GM18502 (cell line): ENCODE data around the gene TP73.

ENCODE experiments used
- ATAC-seq: cut with Tn5 transposase; IDR thresholded peaks from one replicate; pipeline ENCODE4 v1.9.1; 2021; ENCODE audit warnings: mild to moderate bottlenecking; ENCODE audit not compliant: unreplicated experiment, poor library complexity

Gene TP73

DNA sequence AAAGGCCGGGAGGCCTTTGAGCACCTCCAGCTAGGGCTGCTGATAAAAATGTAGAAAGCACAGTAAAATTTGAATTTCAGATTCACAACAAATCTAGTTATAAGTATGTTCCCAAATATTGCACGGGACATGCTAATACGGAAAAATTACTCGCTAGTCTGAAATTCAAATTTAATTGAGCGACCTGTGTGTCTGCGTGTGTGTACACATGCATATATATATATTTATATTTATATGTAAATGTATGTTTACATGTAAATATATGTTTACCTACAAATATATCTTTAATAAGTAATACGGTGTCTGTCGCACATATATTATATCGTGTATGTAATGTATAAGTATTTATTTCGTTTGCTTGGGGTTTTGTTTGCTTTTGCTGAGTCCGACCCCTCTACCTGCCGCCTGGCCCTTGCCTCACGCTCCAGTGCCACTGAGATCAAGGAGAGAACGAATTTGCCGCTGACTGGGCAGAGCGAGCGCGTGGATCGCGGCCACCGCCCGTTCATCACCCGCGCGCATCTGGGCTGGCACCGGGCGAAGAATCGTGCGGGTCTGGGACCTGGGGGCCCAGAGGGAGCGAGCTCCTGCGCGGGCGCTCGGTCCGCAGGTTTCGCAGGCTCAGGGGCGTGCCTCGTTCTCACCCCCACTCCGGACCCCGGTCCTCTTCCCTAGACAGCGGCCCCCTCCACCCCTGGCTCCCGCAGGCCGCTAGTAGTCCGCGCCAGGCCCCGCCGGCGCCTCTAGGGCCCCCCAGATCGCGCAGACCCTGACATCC lies 1.9 kb upstream of the TP73 start:
- ATAC-seq = no peak

DNA sequence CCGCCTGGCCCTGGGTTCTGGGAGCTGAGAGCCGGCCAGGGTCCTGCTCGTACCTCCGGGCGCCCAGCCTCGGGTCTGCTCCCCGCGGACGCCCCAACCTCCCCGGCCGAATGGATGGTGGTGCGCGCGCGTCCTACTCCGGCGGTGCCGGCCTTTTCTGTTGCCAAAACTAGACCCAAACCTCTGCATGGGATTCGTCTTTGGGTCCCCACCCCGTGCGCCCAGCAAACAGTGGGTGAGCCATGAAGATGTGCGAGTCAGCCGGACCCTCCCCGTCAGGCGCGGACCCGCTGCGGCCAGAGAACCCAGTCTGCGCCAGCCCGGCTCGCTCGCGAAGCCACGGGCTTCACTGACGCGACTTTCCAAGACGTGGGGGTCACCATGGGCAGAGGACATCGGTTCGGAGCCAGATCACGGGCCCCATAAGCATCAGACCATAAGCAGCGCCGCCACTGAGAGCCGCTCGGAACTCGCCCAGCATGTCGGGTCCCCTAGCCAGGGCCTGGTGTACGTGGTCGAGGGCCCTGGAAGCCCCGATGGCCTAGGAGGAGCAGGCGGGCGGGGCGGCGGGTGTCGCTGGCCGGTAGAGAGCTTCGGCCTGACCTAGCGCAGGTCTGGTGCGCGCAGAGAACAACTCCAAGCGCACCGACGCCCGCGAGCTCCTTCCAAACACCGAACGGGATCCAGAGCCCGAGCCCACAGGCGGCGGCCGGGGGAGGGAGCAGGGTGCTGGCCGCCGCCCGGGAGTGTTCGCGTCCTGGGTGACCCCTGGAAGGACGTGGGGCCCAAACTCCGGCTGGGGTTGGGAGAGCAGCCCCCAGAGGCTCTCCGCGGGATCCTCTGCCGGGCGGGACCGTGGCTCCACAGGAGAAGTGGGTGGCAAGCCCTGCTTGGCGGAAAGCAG lies 1.0 kb upstream of the TP73 start:
- ATAC-seq = no peak

DNA sequence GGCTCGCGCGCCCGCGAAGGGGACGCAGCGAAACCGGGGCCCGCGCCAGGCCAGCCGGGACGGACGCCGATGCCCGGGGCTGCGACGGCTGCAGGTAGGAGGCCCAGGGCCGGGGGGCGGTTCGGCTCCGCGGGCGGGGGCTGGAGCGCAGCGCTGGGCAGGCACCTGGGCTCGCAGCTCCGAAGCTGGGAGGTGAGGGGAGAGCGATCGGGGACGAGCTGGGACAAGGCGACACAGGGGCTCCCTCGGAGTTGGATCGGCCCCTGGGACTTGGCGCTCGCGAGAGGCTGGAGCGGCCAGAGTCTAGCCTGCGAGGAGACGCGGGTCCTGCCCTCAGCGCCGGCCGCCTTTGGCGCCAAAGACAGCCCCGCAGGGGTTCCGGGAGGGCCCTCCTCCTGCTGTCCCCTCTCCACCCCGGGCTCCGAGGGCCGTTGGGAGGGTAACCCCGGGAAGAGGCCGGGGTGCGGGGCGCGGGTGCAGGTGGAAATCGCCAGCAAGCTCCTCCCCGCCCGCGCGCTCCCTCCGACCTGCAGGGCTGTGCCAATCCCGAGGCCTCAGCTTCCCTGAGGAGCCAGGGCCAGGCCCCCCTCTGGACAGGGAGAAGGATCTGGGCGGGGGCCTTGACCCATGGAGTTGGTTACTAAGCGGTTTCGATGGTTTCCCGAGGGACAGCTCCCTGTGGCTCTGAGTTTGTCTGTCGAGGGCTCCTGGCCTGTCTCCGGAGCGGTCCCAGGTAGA lies 401 bp downstream of the TP73 start:
- ATAC-seq = no peak

DNA sequence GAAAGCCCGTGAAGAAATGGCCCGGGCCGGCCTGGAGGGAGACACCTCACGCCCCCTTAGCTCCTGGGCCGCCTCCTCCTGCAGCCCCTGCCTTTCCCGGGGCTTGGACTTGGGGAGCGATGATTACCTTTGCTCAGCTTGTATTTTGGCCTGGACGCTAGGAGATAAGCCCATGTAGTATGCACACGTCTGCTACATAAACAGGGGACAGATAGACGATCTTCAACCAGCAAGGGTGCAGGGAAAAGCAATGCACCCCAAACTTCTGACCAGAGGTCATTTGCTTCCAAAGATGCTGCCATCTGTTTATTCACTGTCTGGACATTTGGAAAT lies 936 bp downstream of the TP73 start:
- ATAC-seq = no peak

DNA sequence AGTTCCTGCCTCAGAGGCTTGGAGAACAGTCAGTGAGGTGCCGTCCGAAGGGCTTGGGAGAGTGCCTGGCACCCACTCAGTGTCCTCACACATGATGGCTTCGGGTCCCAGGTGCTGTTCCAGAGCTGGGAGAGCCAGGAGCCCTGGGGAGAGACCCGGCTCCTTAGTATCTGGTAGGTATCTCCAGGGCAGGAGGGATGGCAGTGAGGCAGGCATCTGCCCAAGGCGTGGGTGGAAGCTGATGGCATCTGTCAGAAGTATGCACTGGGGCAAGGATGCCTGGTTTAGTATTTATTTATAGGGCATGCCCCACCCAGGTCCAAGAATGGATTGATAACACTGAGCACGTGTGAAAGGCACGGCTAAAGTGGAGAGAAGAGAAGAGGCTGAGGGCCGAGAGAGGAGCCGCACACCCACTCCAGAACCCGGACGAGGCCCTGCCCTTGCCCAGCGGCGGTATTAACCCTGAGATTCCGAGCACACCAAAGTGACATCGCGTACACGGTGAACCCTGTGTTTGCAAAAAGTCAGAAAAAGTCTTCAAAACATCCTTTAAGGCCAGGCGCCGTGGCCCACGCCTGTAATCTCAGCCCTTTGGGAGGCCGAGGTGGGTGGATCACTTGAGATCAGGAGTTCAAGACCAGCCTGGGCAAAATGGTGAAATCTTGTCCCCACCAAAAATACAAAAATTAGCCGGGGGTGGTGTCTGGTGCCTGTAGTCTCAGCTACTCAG lies 2.4 kb downstream of the TP73 start:
- no peak for ATAC-seq

DNA sequence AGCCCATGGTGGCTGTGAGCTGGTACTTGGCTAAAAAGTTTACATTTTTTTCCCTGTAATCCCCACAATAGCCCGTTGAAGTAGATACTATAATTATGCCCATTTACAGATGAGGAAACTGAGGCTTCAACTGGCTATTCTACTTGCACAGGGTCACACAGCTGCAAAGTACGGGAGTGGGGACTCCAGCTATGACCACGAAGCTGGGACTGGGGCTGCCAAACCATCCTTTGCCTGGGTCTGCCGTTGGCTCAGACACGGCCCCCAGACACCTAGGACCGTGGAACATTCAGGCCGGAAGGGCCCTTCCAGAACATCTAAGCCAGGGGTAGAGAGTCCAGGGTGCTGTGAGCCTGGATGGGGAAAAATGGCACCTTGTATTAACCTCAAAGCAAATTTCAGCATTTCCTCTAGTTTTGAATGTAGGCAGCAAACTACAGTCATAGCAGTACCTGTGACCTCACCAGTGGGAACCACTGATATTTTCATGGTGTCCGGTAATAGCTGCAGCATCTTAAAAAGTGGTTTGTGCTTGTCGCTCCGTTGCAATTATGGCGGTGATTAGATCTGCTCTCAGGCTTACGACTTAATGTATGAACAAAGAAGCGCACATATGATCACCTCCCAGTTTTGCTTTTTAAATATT lies 4.3 kb downstream of the TP73 start:
- ATAC-seq = peak; percentile 70

DNA sequence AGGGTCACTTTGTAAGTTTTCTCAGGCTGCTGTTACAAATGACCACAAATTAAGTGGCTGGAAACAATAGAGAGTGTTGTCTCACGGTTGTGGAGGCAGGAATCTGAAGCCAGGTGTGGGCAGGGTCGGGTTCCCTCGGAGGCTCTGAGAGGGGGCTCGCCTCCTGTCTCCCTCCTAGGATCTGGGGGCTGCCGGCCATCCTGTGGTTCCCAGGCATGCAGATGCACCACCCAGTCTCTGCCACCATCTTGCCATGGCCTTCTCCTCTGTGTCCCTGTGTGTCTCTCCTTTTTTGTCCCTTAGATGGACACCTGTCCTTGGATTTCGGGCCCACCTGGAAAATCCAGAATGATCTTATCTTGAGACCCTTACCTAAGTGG lies 4.8 kb downstream of the TP73 start:
- ATAC-seq = peak; percentile 16

DNA sequence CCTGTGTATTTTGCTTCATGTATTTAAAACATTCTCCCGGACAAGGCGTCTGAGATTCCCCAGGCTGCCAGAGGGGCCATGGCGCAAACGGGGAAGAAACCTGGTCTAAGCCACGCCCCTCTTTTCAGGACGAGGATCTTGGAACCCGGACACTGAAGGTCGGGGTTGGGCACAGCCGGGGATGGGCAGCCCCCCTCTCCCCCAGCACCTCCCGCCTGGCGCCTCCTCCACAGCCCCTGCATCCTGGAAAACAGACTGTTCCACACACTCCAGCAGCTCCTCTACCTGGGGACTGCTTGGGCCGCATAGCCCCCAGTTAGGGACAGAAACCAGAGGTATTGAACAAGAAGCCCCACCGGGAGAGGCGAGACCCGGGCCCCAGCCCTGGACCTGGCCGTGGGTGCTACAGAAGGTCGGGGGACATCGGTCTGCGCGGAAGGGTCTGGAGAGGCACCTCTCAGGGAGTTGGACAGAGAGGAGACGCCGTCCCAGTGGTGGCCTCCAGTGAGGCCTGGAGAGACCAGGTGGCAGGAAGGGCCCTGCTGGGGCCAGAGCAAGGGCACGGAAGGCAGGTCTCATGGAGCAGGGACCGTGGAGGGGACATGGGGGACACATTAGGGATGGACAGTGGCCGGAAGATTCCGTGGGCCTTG lies 5.4 kb downstream of the TP73 start:
- no peak for ATAC-seq

DNA sequence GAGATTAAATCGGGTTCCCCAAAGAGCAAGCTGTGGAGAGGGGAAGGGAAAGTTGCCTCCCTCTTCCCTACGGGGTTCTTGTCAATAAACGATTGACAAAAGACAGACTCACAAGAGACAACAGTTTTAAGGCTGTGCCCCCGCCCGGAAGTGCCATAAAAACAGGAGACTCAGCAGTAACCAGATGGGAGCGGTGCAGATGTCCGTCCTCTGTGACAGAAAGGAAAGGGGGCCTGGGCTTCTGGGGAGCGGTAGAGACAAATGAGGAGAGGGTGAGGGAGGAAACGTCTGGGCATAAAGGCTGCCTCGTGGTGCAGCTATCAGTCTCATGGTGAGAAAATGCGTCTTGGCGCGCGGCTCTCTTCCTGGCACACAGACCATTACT lies 5.9 kb downstream of the TP73 start:
- ATAC-seq = no peak

DNA sequence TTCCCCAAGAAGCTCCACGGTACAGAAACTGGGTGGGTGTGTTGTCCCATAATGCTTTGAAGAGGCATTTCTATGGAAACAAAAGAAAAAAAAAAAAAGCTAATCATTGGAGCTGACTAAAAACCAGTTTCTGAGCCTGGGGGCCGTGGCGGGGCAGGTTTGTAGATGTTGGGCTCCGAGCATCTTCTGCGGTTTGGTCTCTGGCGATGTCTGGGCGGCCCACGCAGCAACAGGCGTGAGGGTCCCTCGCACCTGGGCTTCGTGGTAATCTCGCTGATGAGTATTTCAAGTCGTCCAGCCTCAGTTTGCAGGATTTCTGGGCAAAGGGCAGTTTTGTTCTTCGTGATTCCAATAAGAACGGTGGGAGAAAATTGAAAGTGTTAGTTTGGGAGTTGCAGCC lies 6.8 kb downstream of the TP73 start:
- ATAC-seq = no peak

DNA sequence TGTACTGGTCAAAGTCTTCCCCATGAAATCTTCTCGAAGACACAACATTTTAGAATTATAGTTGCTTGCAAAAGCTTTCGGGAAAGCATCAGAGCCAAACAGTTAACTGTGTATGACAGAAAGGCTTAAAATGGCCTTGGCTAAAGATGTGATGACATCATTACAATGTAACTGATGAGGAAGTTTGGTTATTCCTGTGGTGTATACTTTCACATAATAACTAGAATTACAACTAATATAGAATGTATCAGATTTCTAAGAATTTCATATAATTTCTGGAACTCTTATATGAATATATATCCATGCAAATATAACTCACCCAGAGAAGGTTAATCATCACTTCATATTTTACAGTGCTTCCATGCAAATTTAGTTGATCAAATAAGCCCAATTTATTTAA lies 8.4 kb downstream of the TP73 start:
- no peak for ATAC-seq

DNA sequence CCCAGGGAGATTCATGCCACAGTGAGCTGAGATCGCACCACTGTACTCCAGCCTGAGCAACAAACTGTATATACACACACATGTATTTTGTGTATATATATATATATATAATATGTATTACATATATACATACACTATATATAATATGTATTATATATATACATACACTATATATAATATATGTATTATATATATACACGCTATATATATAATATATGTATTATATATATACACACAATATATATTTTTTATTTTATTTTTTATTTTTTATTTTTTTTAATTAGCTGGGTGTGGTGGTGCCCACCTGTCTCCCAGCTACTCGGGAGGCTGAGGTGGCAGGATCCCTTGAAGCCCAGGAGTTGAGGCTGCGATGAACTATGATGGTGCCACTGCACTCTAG lies 9.3 kb downstream of the TP73 start:
- ATAC-seq = no peak

DNA sequence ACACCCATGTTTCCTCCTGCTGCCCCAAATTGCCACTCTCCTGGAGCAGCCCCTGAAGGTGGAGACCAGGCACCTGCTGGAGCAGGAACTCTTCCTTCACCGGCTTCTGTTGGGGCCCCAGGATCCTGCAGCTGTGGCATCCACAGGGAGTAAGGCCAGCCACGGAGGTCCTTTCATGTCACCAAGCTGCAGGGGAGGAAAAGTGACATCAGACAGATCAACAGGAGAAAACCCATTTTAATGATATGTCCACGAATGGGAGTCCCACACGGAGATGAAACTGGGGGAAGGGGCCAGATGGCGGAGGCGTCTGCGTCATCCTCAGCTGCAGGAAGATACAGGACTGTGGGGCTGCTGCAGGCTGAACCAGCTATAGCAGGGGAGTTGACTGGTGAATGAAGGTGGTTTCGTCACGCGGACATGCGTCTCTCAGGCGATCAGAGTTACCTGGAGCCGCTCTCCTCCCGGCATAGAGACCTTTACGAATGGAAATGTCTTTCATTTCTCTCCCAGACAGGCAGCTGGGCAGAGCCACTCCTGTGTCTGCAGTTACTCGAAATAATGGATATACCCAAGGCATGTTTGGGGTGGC lies 9.9 kb downstream of the TP73 start:
- no peak for ATAC-seq

DNA sequence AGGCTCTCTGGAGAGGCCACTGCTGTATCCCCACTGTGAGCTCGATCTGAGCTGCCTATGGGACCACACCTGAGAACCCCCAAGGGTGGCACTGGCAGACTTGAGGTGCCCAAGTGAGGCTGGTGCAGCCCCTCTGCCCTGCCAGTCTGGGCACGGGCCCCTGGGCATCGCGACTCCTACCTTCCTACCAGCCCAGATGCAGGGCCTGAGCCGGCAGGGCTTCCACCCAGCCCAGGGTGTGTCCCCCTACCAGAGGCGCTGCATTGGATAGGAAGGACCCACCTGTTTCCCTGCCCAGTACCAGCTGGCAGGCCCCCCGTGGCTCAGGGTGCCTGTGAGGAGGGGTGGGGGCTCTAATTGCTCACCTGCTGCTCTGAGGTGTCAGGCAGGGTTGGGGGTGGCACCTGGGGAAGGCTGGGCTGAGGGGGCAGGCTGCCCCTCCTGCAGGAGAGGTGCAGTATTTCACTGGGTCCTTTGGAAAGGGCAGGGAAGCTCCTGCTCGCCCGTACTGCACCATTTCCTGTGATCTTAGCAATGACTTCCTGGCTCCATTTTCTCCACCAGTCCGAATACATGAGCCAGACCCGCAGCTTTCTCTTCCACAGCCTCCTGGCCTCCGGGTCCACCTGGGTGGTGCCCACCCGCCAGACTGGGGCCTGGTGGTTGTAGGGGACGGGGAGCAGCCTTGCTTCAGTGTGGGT lies 11.8 kb downstream of the TP73 start:
- ATAC-seq = no peak

DNA sequence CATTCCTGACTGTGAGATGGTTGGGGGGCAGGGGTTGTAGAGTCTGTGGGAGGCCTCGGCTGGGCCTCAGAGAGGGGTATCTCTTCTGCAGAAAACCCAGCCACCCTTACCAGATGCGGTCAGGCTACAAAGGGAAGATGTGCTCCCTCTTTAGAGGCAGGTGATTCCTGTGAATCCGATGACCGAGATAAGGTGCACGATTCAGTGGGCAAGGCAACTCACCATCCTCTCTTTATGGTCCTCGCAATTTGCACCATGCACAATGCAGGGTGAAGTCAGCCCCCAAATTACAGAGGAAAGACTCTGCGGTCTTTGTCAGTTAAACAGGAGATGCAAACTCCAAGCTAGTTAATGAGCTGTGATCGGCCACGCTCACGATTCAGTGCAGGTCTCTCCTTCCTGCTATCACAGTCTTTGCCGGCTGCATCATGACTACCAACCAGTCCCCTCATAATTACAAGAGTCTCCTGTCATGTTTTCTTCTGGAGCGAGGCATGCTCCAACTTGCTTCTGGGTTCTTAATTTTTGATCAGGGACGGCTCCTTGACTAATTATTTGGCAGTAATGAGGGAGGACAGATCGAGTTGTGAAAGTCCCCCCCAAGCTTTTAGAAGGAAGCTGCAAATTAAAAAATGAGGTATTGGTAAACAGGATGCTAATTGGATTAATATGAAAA lies 12.5 kb downstream of the TP73 start:
- ATAC-seq = peak; percentile 31

DNA sequence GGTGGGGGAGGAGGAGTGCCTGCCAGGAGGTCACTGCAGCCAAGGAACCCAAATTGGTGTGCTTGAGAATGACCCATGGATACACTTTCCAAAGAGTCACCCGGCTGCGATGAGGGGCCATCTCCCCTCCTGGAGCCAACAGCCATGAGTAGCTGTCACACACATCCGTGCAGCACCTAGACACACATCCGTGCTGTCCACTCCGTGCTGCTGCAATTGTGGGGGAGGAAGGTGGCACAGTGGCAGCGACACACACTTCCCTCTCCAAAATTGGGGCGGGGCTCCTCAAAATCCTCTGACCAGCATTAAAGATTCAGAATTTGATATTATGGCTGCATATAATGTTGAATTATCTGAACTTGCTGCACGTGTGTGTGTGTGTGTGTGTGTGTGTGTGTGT lies 15.8 kb downstream of the TP73 start:
- no peak for ATAC-seq

DNA sequence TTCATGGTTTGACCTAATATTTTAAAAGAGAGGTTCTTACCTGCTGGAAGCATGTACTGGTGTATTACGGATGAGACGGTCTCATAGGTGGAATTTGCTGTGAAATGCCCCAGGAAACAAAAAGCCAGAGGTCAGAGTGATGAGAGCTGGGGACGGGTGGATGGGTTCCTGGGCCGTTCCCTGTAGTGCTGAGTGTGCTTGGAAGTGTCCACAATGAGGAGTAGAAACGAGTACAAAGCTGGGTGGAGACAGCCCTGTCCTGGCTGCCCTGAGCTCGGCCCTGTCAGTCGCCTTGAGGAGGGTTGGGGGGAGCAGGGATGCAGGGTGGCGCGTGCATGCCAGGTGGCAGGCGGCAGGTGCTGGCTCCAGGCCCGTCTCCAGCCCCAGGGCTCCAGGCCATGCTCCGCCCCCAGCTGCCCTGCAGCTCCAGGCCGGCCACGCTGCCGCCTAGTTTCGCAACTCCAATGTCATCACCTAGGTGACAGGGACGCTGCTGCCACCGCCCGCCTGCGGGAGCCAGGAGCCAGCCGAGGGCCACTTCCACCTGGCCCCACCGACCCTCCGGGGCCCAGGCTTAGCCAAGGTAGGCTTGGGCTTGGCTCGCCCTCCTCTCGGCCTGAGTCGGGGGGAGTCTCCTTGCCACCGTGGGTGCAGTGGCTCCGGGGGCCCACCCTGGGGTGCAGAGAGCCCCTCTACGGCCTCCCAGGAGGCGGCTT lies 16.4 kb downstream of the TP73 start:
- no peak for ATAC-seq
